ENCODE data around the gene MED31.

GRCh38 chr17:6679241-6679640 lies 27.8 kb upstream of the MED31 start:
- TF ChIP-seq CTCF (IDR thresholded peaks at IDR 0.05) = no peak
- TF ChIP-seq POLR2A (IDR thresholded peaks at IDR 0.05) = no peak

All from thyroid gland (tissue), 4 donors.